Measurements from ENCODE around the gene RAP2A. TPM values are rescaled to one million over a fixed set of nuclear protein-coding genes. Genes with fewer than 3 reads are reported as not detected.

RAP2A gene
- total RNA-seq, 2 donors from 2014 or later: 4.3 to 7.3 TPM

DNA sequence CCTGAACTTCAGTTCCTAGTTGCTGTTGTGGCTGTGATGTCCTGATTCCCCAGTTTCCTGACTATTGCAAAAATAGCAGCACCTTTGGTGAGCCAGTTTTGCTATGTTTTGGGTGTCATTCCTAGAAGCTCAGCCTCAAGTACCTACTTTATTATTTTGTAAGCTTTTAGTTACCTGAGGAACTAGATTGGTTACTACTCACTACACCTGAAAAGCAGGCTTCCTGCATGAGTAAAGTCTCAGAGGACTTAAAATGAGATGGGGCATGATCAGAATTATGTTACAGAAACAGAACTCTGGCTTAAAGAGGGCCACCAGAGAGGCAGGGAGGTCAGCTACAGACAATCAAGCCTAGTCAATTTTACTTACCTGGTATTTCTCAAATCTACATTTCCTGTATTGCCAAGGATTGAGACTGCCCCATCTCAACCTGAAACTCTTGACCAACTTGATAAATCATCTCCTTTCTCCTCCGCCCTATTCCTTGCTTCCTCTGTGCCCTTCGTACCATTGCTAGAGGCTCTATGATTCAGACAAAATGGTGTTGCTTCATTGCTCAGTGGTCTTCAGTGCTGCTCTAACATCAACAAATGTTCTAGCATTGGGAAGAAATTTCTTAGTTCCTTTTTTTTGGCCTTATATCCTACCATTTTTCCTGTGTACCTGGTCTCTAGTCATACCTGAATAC lies 58.9 kb downstream of the RAP2A start:
- no peak overlapping the region for H3K27ac ChIP-seq
- intact Hi-C loops (cut with DNase I): no loop called here
- H3K4me1 ChIP-seq: no peaks in the 10 kb centered on the region
- H3K9me3 ChIP-seq: no peaks in the 10 kb centered on the region
- H3K36me3 ChIP-seq (replicated peaks in 1 of 2; ENCODE audit: insufficient read depth in 1 of 2, low read depth in 2 of 2): no peaks in the 10 kb centered on the region
- no peak for TF ChIP-seq POLR2A (IDR thresholded peaks at IDR 0.05)
- TF ChIP-seq, protein P1, sequence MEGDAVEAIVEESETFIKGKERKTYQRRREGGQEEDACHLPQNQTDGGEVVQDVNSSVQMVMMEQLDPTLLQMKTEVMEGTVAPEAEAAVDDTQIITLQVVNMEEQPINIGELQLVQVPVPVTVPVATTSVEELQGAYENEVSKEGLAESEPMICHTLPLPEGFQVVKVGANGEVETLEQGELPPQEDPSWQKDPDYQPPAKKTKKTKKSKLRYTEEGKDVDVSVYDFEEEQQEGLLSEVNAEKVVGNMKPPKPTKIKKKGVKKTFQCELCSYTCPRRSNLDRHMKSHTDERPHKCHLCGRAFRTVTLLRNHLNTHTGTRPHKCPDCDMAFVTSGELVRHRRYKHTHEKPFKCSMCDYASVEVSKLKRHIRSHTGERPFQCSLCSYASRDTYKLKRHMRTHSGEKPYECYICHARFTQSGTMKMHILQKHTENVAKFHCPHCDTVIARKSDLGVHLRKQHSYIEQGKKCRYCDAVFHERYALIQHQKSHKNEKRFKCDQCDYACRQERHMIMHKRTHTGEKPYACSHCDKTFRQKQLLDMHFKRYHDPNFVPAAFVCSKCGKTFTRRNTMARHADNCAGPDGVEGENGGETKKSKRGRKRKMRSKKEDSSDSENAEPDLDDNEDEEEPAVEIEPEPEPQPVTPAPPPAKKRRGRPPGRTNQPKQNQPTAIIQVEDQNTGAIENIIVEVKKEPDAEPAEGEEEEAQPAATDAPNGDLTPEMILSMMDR (IDR thresholded peaks at IDR 0.05): no peak
- H3K4me3 ChIP-seq: no peak overlapping the region
- no peaks in the 10 kb centered on the region for H3K27me3 ChIP-seq
- 75 to 89% methylated on average over 2 of the region's 2 CpGs for WGBS, 2 donors
- DNase-seq (no peak), ATAC-seq (no peak)

DNA sequence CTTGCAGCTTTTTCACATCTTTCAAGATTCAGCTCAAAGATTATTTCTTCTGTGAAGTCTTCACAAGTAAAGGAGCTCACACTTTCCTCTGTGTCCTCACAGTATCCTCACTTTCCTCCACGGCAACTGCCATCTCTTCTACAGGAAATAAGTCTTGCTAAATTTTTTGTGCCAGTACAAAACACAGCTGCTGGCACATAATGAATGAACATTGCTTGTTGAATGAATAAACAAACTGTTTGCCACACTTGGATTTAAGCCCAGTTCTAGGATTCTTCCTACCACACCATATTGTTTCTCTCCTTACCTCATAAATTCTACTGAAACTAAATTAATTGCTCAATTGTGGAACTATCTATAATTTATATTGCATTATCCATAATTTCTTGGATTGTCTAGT lies 59.5 kb downstream of the RAP2A start:
- intact Hi-C loops (cut with DNase I): no loop called here
- H3K4me3 ChIP-seq: no peak overlapping the region
- H3K36me3 ChIP-seq (replicated peaks in 1 of 2; ENCODE audit: insufficient read depth in 1 of 2, low read depth in 2 of 2): no peaks in the 10 kb centered on the region
- H3K27me3 ChIP-seq: no peaks in the 10 kb centered on the region
- H3K27ac ChIP-seq: no peak overlapping the region
- no peaks in the 10 kb centered on the region for H3K4me1 ChIP-seq
- H3K9me3 ChIP-seq: no peaks in the 10 kb centered on the region
- DNase-seq (no peak), ATAC-seq (no peak)
- WGBS, 2 donors: 43 to 48% methylated on average over 1 of the region's 1 CpG
- TF ChIP-seq POLR2A (IDR thresholded peaks at IDR 0.05): no peak
- TF ChIP-seq, protein P1 (IDR thresholded peaks at IDR 0.05): no peak

DNA sequence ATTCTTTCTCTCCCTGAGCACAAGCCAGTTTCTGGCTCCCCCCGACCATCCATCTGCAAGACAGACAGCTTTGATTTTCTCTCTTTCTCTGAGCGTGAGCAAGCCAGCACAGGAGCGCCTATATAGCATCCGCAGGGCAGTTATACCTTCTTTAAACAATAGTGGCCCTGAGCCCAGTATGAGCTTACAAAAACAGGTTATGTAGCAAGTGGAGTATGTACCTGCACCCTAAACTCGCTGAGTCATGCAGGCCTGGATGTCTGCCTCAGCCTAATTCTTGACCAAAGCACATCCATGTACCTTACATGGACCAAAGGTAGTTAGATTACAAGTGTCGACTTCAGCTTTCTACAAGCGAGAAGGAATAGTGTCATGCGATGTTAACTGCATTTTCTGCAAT lies 61.7 kb downstream of the RAP2A start:
- H3K36me3 ChIP-seq (replicated peaks in 1 of 2; ENCODE audit: insufficient read depth in 1 of 2, low read depth in 2 of 2): no peaks in the 10 kb centered on the region
- no peak overlapping the region for H3K4me3 ChIP-seq
- DNase-seq (no peak), ATAC-seq (no peak)
- TF ChIP-seq, protein P1 (IDR thresholded peaks at IDR 0.05): no peak
- no peak for TF ChIP-seq POLR2A (IDR thresholded peaks at IDR 0.05)
- no peaks in the 10 kb centered on the region for H3K27me3 ChIP-seq
- intact Hi-C loops (cut with DNase I): no loop called here
- no peak overlapping the region for H3K27ac ChIP-seq
- H3K9me3 ChIP-seq: no peaks in the 10 kb centered on the region
- 82 to 90% methylated on average over 8 of the region's 8 CpGs for WGBS, 2 donors
- no peaks in the 10 kb centered on the region for H3K4me1 ChIP-seq

DNA sequence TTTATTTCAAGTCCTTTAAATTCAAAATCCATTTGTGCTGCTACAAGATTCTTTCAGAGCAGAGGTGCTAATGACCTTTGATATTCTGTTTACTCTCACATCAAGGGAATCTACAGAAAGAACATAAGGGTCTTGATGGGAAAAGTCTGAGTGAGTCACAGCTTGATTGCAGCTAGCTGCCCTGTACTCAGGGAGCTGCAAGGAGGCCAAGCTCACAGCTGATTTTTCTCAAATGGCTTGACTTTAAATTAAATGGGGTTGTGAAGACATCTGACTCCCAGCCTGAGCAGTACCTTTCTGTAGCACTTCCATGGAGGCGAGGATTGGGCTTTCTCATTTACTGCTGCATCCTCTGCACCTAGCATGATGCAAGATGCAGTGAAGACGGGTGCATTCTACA lies 62.5 kb downstream of the RAP2A start:
- intact Hi-C loops (cut with DNase I): no loop called here
- Histone ChIP-seq H3K36me3 (replicated peaks in 1 of 2; ENCODE audit: insufficient read depth in 1 of 2, low read depth in 2 of 2) (no peaks in the 10 kb centered on the region), H3K4me3 (no peak overlapping the region), H3K9me3 (no peaks in the 10 kb centered on the region), H3K27me3 (no peaks in the 10 kb centered on the region), H3K27ac (no peak overlapping the region), H3K4me1 (no peaks in the 10 kb centered on the region)
- TF ChIP-seq, protein P1 (IDR thresholded peaks at IDR 0.05): no peak
- TF ChIP-seq POLR2A (IDR thresholded peaks at IDR 0.05): no peak
- DNase-seq (no peak), ATAC-seq (no peak)
- 85 to 94% methylated on average over 2 of the region's 2 CpGs for WGBS, 2 donors

DNA sequence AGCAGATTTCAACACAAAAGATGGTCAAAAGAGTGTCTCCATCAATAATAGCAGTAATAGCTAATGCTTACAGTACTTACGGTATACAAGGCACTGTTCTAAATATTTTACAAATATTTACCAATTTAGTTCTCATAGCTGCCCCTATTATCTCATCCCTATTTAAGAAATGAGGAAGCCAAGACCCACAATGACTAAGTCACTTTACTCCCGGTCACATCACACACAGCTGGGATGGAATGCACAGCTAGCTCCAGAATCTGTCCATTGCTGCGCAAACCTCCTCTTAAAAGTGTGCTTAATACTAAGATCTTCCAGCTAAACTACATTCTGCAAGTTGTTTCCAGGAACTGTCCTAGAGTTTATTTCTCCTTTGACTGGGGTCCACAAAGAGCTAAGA lies 63.4 kb downstream of the RAP2A start:
- no peak for DNase-seq
- Histone ChIP-seq H3K4me1 (peaks cover 6% of the 10 kb centered on the region), H3K27me3 (no peaks in the 10 kb centered on the region), H3K9me3 (no peaks in the 10 kb centered on the region), H3K4me3 (no peak overlapping the region), H3K36me3 (replicated peaks in 1 of 2; ENCODE audit: insufficient read depth in 1 of 2, low read depth in 2 of 2) (no peaks in the 10 kb centered on the region), H3K27ac (no peak overlapping the region)
- ATAC-seq: no peak
- no peak for TF ChIP-seq POLR2A (IDR thresholded peaks at IDR 0.05)
- TF ChIP-seq, protein P1 (IDR thresholded peaks at IDR 0.05): no peak
- intact Hi-C loops (cut with DNase I): no loop called here
- 80 to 93% methylated on average over 3 of the region's 3 CpGs for WGBS, 2 donors

Measured in body of pancreas (tissue), 4 donors.